GM19025 (cell line): ENCODE data around the gene VAV1.
"Not testable (repeated sequence)": the region's sequence is repeated elsewhere in the genome, so short reads cannot be mapped to it uniquely, and the experiment has no call there.

Experiments
- ATAC-seq: cut with Tn5 transposase; IDR thresholded peaks from one replicate; pipeline ENCODE4 v1.9.1; 2021; ENCODE audit warnings: mild to moderate bottlenecking, low read depth, moderate library complexity; ENCODE audit not compliant: unreplicated experiment

Gene VAV1

GRCh38 chr19:6811378-6811777, 38.9 kb downstream of the VAV1 start:
- ATAC-seq: no peak

- ATAC-seq: no peak
Measured at GRCh38 chr19:6811906-6812305, 39.4 kb downstream of the VAV1 start.

GRCh38 chr19:6812612-6813011, 40.1 kb downstream of the VAV1 start:
- no peak for ATAC-seq

- ATAC-seq: no peak
Measured at GRCh38 chr19:6813659-6814058, 41.2 kb downstream of the VAV1 start.

- ATAC-seq: no peak
Measured at GRCh38 chr19:6817179-6817578, 44.7 kb downstream of the VAV1 start.

- no peak for ATAC-seq
Measured at GRCh38 chr19:6818246-6818645, 45.7 kb downstream of the VAV1 start.

GRCh38 chr19:6819323-6819722, 46.8 kb downstream of the VAV1 start:
- ATAC-seq: no peak

- ATAC-seq: no peak
Measured at GRCh38 chr19:6820237-6820636, 47.7 kb downstream of the VAV1 start.

GRCh38 chr19:6821639-6822310, 49.3 kb downstream of the VAV1 start:
- no peak for ATAC-seq

GRCh38 chr19:6822311-6822670, 49.8 kb downstream of the VAV1 start:
- ATAC-seq: no peak

- ATAC-seq: no peak
Measured at GRCh38 chr19:6825076-6825774, 52.7 kb downstream of the VAV1 start.

GRCh38 chr19:6826281-6826920, 53.9 kb downstream of the VAV1 start:
- ATAC-seq: no peak

- no peak for ATAC-seq
Measured at GRCh38 chr19:6828306-6828697, 55.8 kb downstream of the VAV1 start.

- no peak for ATAC-seq
Measured at GRCh38 chr19:6828698-6829633, 56.5 kb downstream of the VAV1 start.

GRCh38 chr19:6829829-6830228, 57.3 kb downstream of the VAV1 start:
- not testable (repeated sequence) for ATAC-seq

GRCh38 chr19:6831084-6831483, 58.6 kb downstream of the VAV1 start:
- not testable (repeated sequence) for ATAC-seq

- ATAC-seq: no peak
Measured at GRCh38 chr19:6832412-6832811, 59.9 kb downstream of the VAV1 start.

GRCh38 chr19:6833166-6833790, 60.8 kb downstream of the VAV1 start:
- ATAC-seq: no peak

GRCh38 chr19:6834433-6834832, 61.9 kb downstream of the VAV1 start:
- ATAC-seq: no peak

- ATAC-seq: no peak
Measured at GRCh38 chr19:6835501-6835900, 63.0 kb downstream of the VAV1 start.
